Esophagus muscularis mucosa (tissue), 4 donors: ENCODE measurements around the gene ATP2B1. TPM values are rescaled to one million over a fixed set of nuclear protein-coding genes. Genes with fewer than 3 reads are reported as not detected.

Source experiments
- DNase-seq: peaks from one replicate; pipeline ENCODE4 v3.0.0-alpha.2; 2017; ENCODE audit errors: extremely low spot score
- H3K27ac ChIP-seq, 4 donors: fragments of 200-600 bp; sonication (generic); replicated peaks in 1 of 4; 1 replicate in 3 of 4; 2 replicates in 1 of 4; pipeline ENCODE4 v1.5.1; 2016 to 2019; ENCODE audit warnings: mild to moderate bottlenecking in 1 of 4
- H3K27me3 ChIP-seq, 4 donors: fragments of 200-600 bp; sonication (generic); one replicate each; pipeline versions ENCODE4 v1.5.1 to v1.6.0; 2016 to 2019
- H3K36me3 ChIP-seq, 4 donors: fragments of 200-600 bp; sonication (generic); one replicate each; pipeline ENCODE4 v1.5.1; 2016 to 2019
- H3K4me1 ChIP-seq, 4 donors: fragments of 200-600 bp; sonication (generic); one replicate each; pipeline ENCODE4 v1.5.1; 2016 to 2019
- H3K4me3 ChIP-seq, 4 donors: fragments of 200-600 bp; sonication (generic); 1 replicate in 2 of 4; 2 replicates in 2 of 4; pipeline ENCODE4 v1.5.1; 2016 to 2019; ENCODE audit warnings: mild to moderate bottlenecking in 4 of 4, moderate library complexity in 1 of 4
- H3K9me3 ChIP-seq, 4 donors: fragments of 200-600 bp; sonication (generic); 1 replicate in 3 of 4; 2 replicates in 1 of 4; pipeline ENCODE4 v1.5.1; 2016 to 2019
- EP300 ChIP-seq: sonication (generic); formaldehyde crosslinking; IDR thresholded peaks from one replicate; pipeline ENCODE4 v1.6.1; 2017; ENCODE audit warnings: antibody characterized with exemption
- POLR2A ChIP-seq: fragments of 450-650 bp; IDR thresholded peaks from one replicate; pipeline ENCODE4 v1.6.1; 2017; ENCODE audit warnings: antibody characterized with exemption, moderate library complexity, mild to moderate bottlenecking, low read depth
- POLR2AphosphoS5 ChIP-seq, 2 donors: sonication (generic); formaldehyde crosslinking; IDR thresholded peaks; one replicate each; pipeline ENCODE4 v1.6.1; 2017; ENCODE audit warnings: antibody characterized with exemption in 2 of 2
- WGBS: methylation state at CpG from one replicate; pipeline ENCODE4 v1.1.5; 2018; 5-methylcytosine and 5-hydroxymethylcytosine counted together
- intact Hi-C: fragments of 100-400 bp; cut with DNase I; formaldehyde crosslinking; loops from one replicate; pipeline ENCODE4 v1.15.1; 2023
- total RNA-seq, 4 donors: library from RNA; depleted of rRNA; stranded (reverse); fragments of >200 nt; gene quantifications; one replicate each; pipeline versions ENCODE4 v1.1.0 to v1.2.1, GENCODE V29; 2016
- TF ChIP-seq, protein P1 (sequence below), 3 experiments: fragments of 200-600 bp in 2 of 3; fragments of 450-650 bp in 1 of 3; sonication (generic) in 2 of 3; IDR thresholded peaks; one replicate each; pipeline ENCODE4 v1.5.1; 2017 to 2019; ENCODE audit warnings: antibody characterized with exemption in 3 of 3, mild to moderate bottlenecking in 2 of 3, moderate library complexity in 1 of 3

Gene ATP2B1
- total RNA-seq, 4 donors from 2014 or later: 16.0 to 36.9 (median 20.7) TPM

- TF ChIP-seq POLR2AphosphoS5 (IDR thresholded peaks at IDR 0.05): no peak
- TF ChIP-seq, protein P1, sequence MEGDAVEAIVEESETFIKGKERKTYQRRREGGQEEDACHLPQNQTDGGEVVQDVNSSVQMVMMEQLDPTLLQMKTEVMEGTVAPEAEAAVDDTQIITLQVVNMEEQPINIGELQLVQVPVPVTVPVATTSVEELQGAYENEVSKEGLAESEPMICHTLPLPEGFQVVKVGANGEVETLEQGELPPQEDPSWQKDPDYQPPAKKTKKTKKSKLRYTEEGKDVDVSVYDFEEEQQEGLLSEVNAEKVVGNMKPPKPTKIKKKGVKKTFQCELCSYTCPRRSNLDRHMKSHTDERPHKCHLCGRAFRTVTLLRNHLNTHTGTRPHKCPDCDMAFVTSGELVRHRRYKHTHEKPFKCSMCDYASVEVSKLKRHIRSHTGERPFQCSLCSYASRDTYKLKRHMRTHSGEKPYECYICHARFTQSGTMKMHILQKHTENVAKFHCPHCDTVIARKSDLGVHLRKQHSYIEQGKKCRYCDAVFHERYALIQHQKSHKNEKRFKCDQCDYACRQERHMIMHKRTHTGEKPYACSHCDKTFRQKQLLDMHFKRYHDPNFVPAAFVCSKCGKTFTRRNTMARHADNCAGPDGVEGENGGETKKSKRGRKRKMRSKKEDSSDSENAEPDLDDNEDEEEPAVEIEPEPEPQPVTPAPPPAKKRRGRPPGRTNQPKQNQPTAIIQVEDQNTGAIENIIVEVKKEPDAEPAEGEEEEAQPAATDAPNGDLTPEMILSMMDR (IDR thresholded peaks at IDR 0.05): no peak
- no peak for TF ChIP-seq EP300
- no peak for TF ChIP-seq POLR2A
- H3K9me3 ChIP-seq: peaks cover 0 to 14% (median 4%) of the 10 kb centered on the region in 4 donors
- no peak overlapping the region for H3K4me3 ChIP-seq
- DNase-seq: no peak
- H3K4me1 ChIP-seq: peaks cover 0 to 17% (median 14%) of the 10 kb centered on the region in 4 donors
- H3K27me3 ChIP-seq: no peaks in the 10 kb centered on the region
- H3K36me3 ChIP-seq: no peaks in the 10 kb centered on the region
- intact Hi-C loops: no loop called here
- no peak overlapping the region for H3K27ac ChIP-seq
Observed at GRCh38 chr12:89685363-89685972, 23.2 kb downstream of the ATP2B1 start.

DNA sequence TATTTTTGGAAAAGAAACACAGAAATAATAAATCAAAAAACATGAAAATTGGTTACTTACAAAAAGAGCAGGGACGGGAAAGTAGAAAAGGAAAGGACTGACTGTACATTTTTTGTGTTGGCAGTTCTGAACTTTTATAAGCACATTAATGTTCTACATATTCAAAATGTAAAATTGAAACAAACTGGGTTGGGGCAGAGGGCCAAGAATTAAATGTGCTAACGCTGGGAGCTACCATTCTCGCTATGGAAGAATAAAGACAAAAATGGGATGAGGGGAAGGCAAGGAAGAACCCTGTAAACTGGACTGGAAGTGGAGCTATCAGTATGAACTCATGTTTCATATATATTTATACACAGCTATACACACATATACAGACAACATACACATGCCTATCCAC is 24.5 kb downstream of the ATP2B1 start:
- intact Hi-C loops: no loop called here
- H3K4me1 ChIP-seq: peaks cover 0 to 15% (median 14%) of the 10 kb centered on the region in 4 donors
- H3K4me3 ChIP-seq: no peak overlapping the region
- no peak overlapping the region for H3K27ac ChIP-seq
- TF ChIP-seq, protein P1 (IDR thresholded peaks at IDR 0.05): no peak
- TF ChIP-seq POLR2A (no peak), EP300 (no peak), POLR2AphosphoS5 (IDR thresholded peaks at IDR 0.05) (no peak)
- DNase-seq: no peak
- peaks cover 0 to 19% (median 4%) of the 10 kb centered on the region in 4 donors for H3K9me3 ChIP-seq
- no peaks in the 10 kb centered on the region for H3K36me3 ChIP-seq
- no peaks in the 10 kb centered on the region for H3K27me3 ChIP-seq
- WGBS: 79% methylated on average over 3 of the region's 3 CpGs

DNA sequence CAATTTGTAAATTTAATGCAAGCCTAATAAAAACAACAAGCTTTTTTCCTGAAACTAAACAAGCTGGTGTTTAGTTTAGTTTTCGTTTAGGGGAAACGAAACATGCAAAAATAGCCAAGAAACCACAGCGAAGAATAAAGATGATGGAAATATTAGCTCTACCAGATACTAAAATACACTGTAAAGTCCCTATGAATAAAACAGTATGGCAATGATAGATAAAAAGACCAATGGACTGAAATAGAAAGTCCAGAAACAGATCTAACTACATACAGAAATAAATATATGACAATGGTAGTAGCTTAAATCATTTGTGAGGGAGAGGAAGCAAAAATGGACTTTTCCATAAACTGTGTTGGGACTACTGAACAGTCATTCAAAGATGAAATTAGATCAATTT is 26.4 kb downstream of the ATP2B1 start:
- H3K4me3 ChIP-seq: no peak overlapping the region
- 98% methylated on average over 3 of the region's 3 CpGs for WGBS
- intact Hi-C loops: no loop called here
- H3K9me3 ChIP-seq: peaks cover 0 to 19% (median 4%) of the 10 kb centered on the region in 4 donors
- H3K4me1 ChIP-seq: peaks cover 0 to 16% (median 5%) of the 10 kb centered on the region in 4 donors
- no peak for DNase-seq
- TF ChIP-seq, protein P1 (IDR thresholded peaks at IDR 0.05): no peak
- H3K27me3 ChIP-seq: no peaks in the 10 kb centered on the region
- H3K36me3 ChIP-seq: no peaks in the 10 kb centered on the region
- H3K27ac ChIP-seq: no peak overlapping the region

DNA sequence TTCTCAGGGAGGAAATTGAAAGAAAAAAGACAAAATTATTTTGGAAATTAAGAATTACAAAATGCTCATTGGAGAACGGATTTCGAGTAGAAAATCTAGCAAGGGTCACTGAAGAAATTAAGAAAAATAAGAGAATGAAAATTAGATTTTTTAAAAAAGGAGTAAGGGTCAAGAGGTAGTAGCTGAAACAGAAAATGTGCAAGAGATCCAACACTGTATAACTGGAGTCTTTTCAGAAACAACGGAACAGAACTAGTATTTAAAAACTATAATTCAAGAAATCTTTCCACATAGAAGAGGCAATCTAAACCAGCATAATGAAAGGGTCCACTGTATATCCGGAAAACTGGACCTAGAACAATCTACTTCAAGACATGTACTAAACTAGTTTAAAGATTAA is 28.2 kb downstream of the ATP2B1 start:
- no peak for DNase-seq
- Histone ChIP-seq H3K36me3 (no peaks in the 10 kb centered on the region), H3K4me3 (no peak overlapping the region), H3K27me3 (no peaks in the 10 kb centered on the region), H3K4me1 (peaks cover 0 to 13% (median 5%) of the 10 kb centered on the region in 4 donors), H3K27ac (no peak overlapping the region), H3K9me3 (peaks cover 0 to 19% (median 4%) of the 10 kb centered on the region in 4 donors)
- intact Hi-C loops: no loop called here
- no peak for TF ChIP-seq POLR2A
- TF ChIP-seq POLR2AphosphoS5 (IDR thresholded peaks at IDR 0.05): no peak
- TF ChIP-seq EP300: no peak
- TF ChIP-seq, protein P1 (IDR thresholded peaks at IDR 0.05): no peak
- 96% methylated on average over 4 of the region's 4 CpGs for WGBS

GRCh38 chr12:89679631-89680030 is 29.0 kb downstream of the ATP2B1 start:
- no peak overlapping the region for H3K27ac ChIP-seq
- DNase-seq: no peak
- H3K4me3 ChIP-seq: no peak overlapping the region
- 97% methylated on average over 2 of the region's 2 CpGs for WGBS
- H3K4me1 ChIP-seq: peaks cover 0 to 13% (median 5%) of the 10 kb centered on the region in 4 donors
- TF ChIP-seq, protein P1 (IDR thresholded peaks at IDR 0.05): no peak
- TF ChIP-seq EP300: no peak
- TF ChIP-seq POLR2AphosphoS5 (IDR thresholded peaks at IDR 0.05): no peak
- TF ChIP-seq POLR2A: no peak
- peaks cover 0 to 19% (median 4%) of the 10 kb centered on the region in 4 donors for H3K9me3 ChIP-seq
- H3K36me3 ChIP-seq: no peaks in the 10 kb centered on the region
- H3K27me3 ChIP-seq: no peaks in the 10 kb centered on the region
- intact Hi-C loops: no loop called here
